H9 (cell line): ENCODE results near the gene SLC35A5. TPM values are rescaled to one million over a fixed set of nuclear protein-coding genes. Genes with fewer than 3 reads are reported as not detected.

Experiments used
- DNase-seq: peaks from one replicate; pipeline ENCODE4 v3.0.0-alpha.2; 2017
- H2AFZ ChIP-seq: one replicate; pipeline ENCODE4 v1.6.1; 2013; ENCODE audit warnings: mild to moderate bottlenecking, low read length, control low read depth, moderate library complexity
- H2AK5ac ChIP-seq: 2 replicates; pipeline ENCODE4 v1.6.1; 2013; ENCODE audit warnings: low read length, control low read depth, mixed read lengths; ENCODE audit not compliant: insufficient read length
- H2BK120ac ChIP-seq: one replicate; pipeline ENCODE4 v1.6.1; 2013; ENCODE audit warnings: low read depth, mild to moderate bottlenecking, low read length, control low read depth, inconsistent platforms; ENCODE audit not compliant: poor library complexity, severe bottlenecking
- H2BK12ac ChIP-seq: 2 replicates; pipeline ENCODE4 v1.6.1; 2013; ENCODE audit warnings: low read length, control low read depth, mixed read lengths, low read depth; ENCODE audit not compliant: insufficient read length
- H2BK15ac ChIP-seq: 2 replicates; pipeline ENCODE4 v1.6.1; 2013; ENCODE audit warnings: low read depth, low read length, control low read depth
- H2BK20ac ChIP-seq: one replicate; pipeline ENCODE4 v1.6.1; 2013; ENCODE audit warnings: low read depth, mild to moderate bottlenecking, low read length, control low read depth, inconsistent platforms; ENCODE audit not compliant: poor library complexity, severe bottlenecking
- H2BK5ac ChIP-seq: 2 replicates; pipeline ENCODE4 v1.6.1; 2013; ENCODE audit warnings: low read length, control low read depth, mixed read lengths; ENCODE audit not compliant: insufficient read length
- H3K14ac ChIP-seq: 2 replicates; pipeline ENCODE4 v1.6.1; 2013; ENCODE audit warnings: low read length, control low read depth; ENCODE audit not compliant: insufficient read depth
- H3K18ac ChIP-seq: 2 replicates; pipeline ENCODE4 v1.6.1; 2013; ENCODE audit warnings: low read depth, mild to moderate bottlenecking, mixed read lengths, low read length, control low read depth; ENCODE audit not compliant: insufficient read length
- H3K23ac ChIP-seq: 2 replicates; pipeline ENCODE4 v1.6.1; 2013; ENCODE audit warnings: low read length, control low read depth, mixed read lengths, low read depth; ENCODE audit not compliant: insufficient read length
- H3K23me2 ChIP-seq: 2 replicates; pipeline ENCODE4 v1.6.1; 2013; ENCODE audit warnings: low read depth, mild to moderate bottlenecking, mixed read lengths, low read length, control low read depth; ENCODE audit not compliant: insufficient read length, poor library complexity, severe bottlenecking
- H3K27ac ChIP-seq: 2 replicates; pipeline ENCODE4 v1.5.1; 2013; ENCODE audit warnings: low read length, control low read depth, mixed read lengths, low read depth; ENCODE audit not compliant: insufficient read length
- H3K27me3 ChIP-seq: 2 replicates; pipeline ENCODE4 v1.6.1; 2013; ENCODE audit warnings: low read length, control low read depth, inconsistent platforms; ENCODE audit not compliant: insufficient read depth
- H3K4ac ChIP-seq: 2 replicates; pipeline ENCODE4 v1.6.1; 2013; ENCODE audit warnings: low read depth, mild to moderate bottlenecking, control low read depth, inconsistent platforms, low read length, moderate library complexity
- H3K4me1 ChIP-seq: 2 replicates; pipeline ENCODE4 v1.6.1; 2013; ENCODE audit warnings: low read length, control low read depth, inconsistent platforms; ENCODE audit not compliant: insufficient read depth
- H3K4me2 ChIP-seq: 2 replicates; pipeline ENCODE4 v1.6.1; 2013; ENCODE audit warnings: low read length, control low read depth, mixed read lengths; ENCODE audit not compliant: insufficient read length, insufficient read depth
- H3K56ac ChIP-seq: 2 replicates; pipeline ENCODE4 v1.6.1; 2013; ENCODE audit warnings: low read depth, mild to moderate bottlenecking, mixed read lengths, low read length, control low read depth; ENCODE audit not compliant: insufficient read length
- H3K79me1 ChIP-seq: 2 replicates; pipeline ENCODE4 v1.6.1; 2013; ENCODE audit warnings: low read depth, mild to moderate bottlenecking, moderate library complexity, low read length, control low read depth, inconsistent platforms; ENCODE audit not compliant: insufficient read depth, poor library complexity, severe bottlenecking
- H3K79me2 ChIP-seq: 2 replicates; pipeline ENCODE4 v1.6.1; 2013; ENCODE audit warnings: low read length, control low read depth, inconsistent platforms; ENCODE audit not compliant: insufficient read depth
- H3K9ac ChIP-seq: 2 replicates; pipeline ENCODE4 v1.6.1; 2013; ENCODE audit warnings: low read length, control low read depth, mixed read lengths; ENCODE audit not compliant: insufficient read length; ENCODE audit errors: extremely low read depth
- H3K9me3 ChIP-seq: one replicate; pipeline ENCODE4 v1.6.1; 2013; ENCODE audit warnings: low read depth, low read length, inconsistent platforms; ENCODE audit not compliant: control insufficient read depth
- H3T11ph ChIP-seq: one replicate; pipeline ENCODE4 v1.6.1; 2013; ENCODE audit warnings: mild to moderate bottlenecking, low read length, control low read depth, inconsistent platforms
- H4K20me1 ChIP-seq: one replicate; pipeline ENCODE4 v1.6.1; 2013; ENCODE audit not compliant: control insufficient read depth, insufficient read length, insufficient read depth
- H4K5ac ChIP-seq: 2 replicates; pipeline ENCODE4 v1.6.1; 2013; ENCODE audit warnings: low read depth, mild to moderate bottlenecking, mixed read lengths, low read length, control low read depth; ENCODE audit not compliant: insufficient read length
- H4K8ac ChIP-seq: replicated peaks from 2 replicates; pipeline ENCODE4 v1.6.1; 2013; ENCODE audit warnings: low read length, control low read depth, mixed read lengths, low read depth; ENCODE audit not compliant: insufficient read length
- H4K91ac ChIP-seq: 2 replicates; pipeline ENCODE4 v1.6.1; 2013; ENCODE audit warnings: low read depth, mild to moderate bottlenecking, moderate library complexity, mixed read lengths, low read length, control low read depth; ENCODE audit not compliant: insufficient read length
- H3K27ac Mint-ChIP-seq, 3 experiments: 2 replicates in 2 of 3; 3 replicates in 1 of 3; pipeline ENCODE4 v1.8.0; 2020 to 2021; ENCODE audit warnings: mixed read lengths in 3 of 3, mild to moderate bottlenecking in 1 of 3, moderate library complexity in 1 of 3
- H3K27me3 Mint-ChIP-seq: 2 replicates; pipeline ENCODE4 v1.8.0; 2021; ENCODE audit warnings: low read depth, mild to moderate bottlenecking, moderate library complexity, mixed read lengths
- H3K36me3 Mint-ChIP-seq, 3 experiments: 2 replicates in 2 of 3; 3 replicates in 1 of 3; pipeline ENCODE4 v1.8.0; 2020 to 2021; ENCODE audit warnings: low read depth in 3 of 3, mixed read lengths in 3 of 3; ENCODE audit not compliant: insufficient read depth in 1 of 3
- H3K4me1 Mint-ChIP-seq, 2 experiments: 2 replicates each; pipeline ENCODE4 v1.8.0; 2020; ENCODE audit warnings: mixed read lengths in 2 of 2
- H3K4me3 Mint-ChIP-seq, 2 experiments: 2 replicates in 1 of 2; 3 replicates in 1 of 2; pipeline ENCODE4 v1.8.0; 2020 to 2021; ENCODE audit warnings: mild to moderate bottlenecking in 2 of 2, mixed read lengths in 2 of 2, moderate library complexity in 1 of 2
- H3K9me3 Mint-ChIP-seq, 2 experiments: 2 replicates in 1 of 2; 3 replicates in 1 of 2; pipeline ENCODE4 v1.8.0; 2020; ENCODE audit warnings: mild to moderate bottlenecking in 2 of 2, mixed read lengths in 2 of 2, moderate library complexity in 1 of 2
- total RNA-seq: library from RNA; stranded (reverse); gene quantifications from 2 replicates; pipeline ENCODE4 v1.2.1, GENCODE V29; 2021
- TF ChIP-seq, protein P1 (sequence below): fragments of 200-600 bp; sonication (generic); conservative IDR thresholded peaks from 3 replicates; pipeline ENCODE4 v1.8.0; 2021; ENCODE audit warnings: antibody characterized with exemption, mild to moderate bottlenecking

Gene SLC35A5
- total RNA-seq, 1 experiment from 2014 or later, result 40.0 TPM

DNA sequence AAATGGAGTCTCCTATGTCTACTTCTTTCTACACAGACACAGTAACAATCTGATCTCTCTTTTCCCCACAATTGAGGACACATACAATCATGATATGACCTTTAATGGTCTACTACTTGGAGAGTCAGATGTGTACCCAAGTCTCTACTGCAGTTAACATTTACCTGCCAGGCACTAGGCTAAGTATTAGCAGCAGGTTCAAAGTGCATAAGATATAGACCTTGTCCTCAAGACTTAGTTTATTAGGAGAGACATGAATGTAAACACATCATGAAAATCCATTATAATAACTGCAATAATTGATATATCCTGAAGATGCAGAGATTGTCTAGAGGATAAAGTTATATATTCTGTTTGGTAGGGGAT, 3.1 kb downstream of the SLC35A5 start:
- H2BK5ac ChIP-seq, result no peak overlapping the region
- H2AFZ ChIP-seq, result no peak overlapping the region
- Mint-ChIP-seq H3K4me3 (peak overlapping the region in 1 of 2 experiments; percentile 90; a peak in 2 of 5 replicates), H3K36me3 (peaks cover 2 to 29% (median 26%) of the 10 kb centered on the region in 3 experiments; a peak in 6 of 7 replicates), H3K27me3 (no peaks in the 10 kb centered on the region), H3K4me1 (peaks cover 27 to 36% of the 10 kb centered on the region in 2 experiments), H3K9me3 (no peaks in the 10 kb centered on the region), H3K27ac (peak overlapping the region in 2 of 3 experiments; percentile 19 to 84; a peak in 3 of 7 replicates)
- TF ChIP-seq, protein P1, sequence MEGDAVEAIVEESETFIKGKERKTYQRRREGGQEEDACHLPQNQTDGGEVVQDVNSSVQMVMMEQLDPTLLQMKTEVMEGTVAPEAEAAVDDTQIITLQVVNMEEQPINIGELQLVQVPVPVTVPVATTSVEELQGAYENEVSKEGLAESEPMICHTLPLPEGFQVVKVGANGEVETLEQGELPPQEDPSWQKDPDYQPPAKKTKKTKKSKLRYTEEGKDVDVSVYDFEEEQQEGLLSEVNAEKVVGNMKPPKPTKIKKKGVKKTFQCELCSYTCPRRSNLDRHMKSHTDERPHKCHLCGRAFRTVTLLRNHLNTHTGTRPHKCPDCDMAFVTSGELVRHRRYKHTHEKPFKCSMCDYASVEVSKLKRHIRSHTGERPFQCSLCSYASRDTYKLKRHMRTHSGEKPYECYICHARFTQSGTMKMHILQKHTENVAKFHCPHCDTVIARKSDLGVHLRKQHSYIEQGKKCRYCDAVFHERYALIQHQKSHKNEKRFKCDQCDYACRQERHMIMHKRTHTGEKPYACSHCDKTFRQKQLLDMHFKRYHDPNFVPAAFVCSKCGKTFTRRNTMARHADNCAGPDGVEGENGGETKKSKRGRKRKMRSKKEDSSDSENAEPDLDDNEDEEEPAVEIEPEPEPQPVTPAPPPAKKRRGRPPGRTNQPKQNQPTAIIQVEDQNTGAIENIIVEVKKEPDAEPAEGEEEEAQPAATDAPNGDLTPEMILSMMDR, result no peak
- no peaks in the 10 kb centered on the region for H4K20me1 ChIP-seq
- H3T11ph ChIP-seq, result no peak overlapping the region
- no peak for DNase-seq
- no peak overlapping the region for H4K8ac ChIP-seq
- no peaks in the 10 kb centered on the region for H3K79me1 ChIP-seq
- no peak overlapping the region for H4K91ac ChIP-seq
- no peak overlapping the region for H3K27ac ChIP-seq
- H3K56ac ChIP-seq, result no peak overlapping the region
- no peak overlapping the region for H2BK120ac ChIP-seq
- no peak overlapping the region for H3K18ac ChIP-seq
- no peak overlapping the region for H3K9ac ChIP-seq
- no peak overlapping the region for H2AK5ac ChIP-seq
- no peaks in the 10 kb centered on the region for H3K9me3 ChIP-seq
- no peak overlapping the region for H3K14ac ChIP-seq
- no peak overlapping the region for H2BK12ac ChIP-seq
- no peak overlapping the region for H2BK15ac ChIP-seq
- H3K27me3 ChIP-seq, result no peaks in the 10 kb centered on the region
- H3K4me1 ChIP-seq, result no peaks in the 10 kb centered on the region
- H3K4ac ChIP-seq, result no peak overlapping the region
- H2BK20ac ChIP-seq, result no peak overlapping the region
- H3K79me2 ChIP-seq, result no peaks in the 10 kb centered on the region
- H4K5ac ChIP-seq, result no peak overlapping the region
- H3K4me2 ChIP-seq, result peak overlapping the region; percentile 13
- H3K23me2 ChIP-seq, result peaks cover 5% of the 10 kb centered on the region
- no peak overlapping the region for H3K23ac ChIP-seq
